GM19043 (cell line): ENCODE results near the gene MRAS.
A peak's percentile ranks its signal among the peaks of the same experiment; 100 is the strongest.
"Not testable (repeated sequence)": the region's sequence is repeated elsewhere in the genome, so short reads cannot be mapped to it uniquely, and the experiment has no call there.

Experiments
- ATAC-seq: cut with Tn5 transposase; IDR thresholded peaks from one replicate; pipeline ENCODE4 v1.9.1; 2021; ENCODE audit warnings: low read depth; ENCODE audit not compliant: unreplicated experiment

Gene MRAS

GRCh38 chr3:138408751-138409570, 60.6 kb downstream of the MRAS start:
- no peak for ATAC-seq

- no peak for ATAC-seq
Measured at GRCh38 chr3:138412821-138413551, 64.6 kb downstream of the MRAS start.

- ATAC-seq = not testable (repeated sequence)
Measured at GRCh38 chr3:138416236-138416635, 67.9 kb downstream of the MRAS start.

DNA sequence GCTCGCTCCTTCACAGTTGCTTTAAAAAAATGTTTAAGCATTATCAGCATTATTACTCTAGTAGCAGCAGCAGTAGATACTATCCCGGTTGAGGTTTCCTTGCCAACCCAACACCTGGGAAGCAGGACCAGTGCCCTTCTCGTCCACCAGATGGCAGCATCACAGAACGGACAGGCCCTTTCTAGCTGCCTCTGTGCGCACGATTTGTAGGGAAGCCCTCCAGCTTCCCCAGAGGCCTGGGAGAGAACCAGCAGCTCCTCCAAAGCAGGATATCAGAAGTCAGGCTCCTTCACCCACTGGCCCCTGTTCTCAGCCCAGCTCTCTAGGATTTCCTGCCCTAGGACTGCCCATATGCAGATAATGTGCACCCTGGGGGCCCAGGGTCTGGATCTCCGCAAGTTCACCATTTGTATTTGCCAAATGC, 69.2 kb downstream of the MRAS start:
- peak; percentile 84 for ATAC-seq

- ATAC-seq = no peak
Measured at GRCh38 chr3:138418601-138419206, 70.3 kb downstream of the MRAS start.

GRCh38 chr3:138423316-138423715, 74.9 kb downstream of the MRAS start:
- ATAC-seq = no peak

DNA sequence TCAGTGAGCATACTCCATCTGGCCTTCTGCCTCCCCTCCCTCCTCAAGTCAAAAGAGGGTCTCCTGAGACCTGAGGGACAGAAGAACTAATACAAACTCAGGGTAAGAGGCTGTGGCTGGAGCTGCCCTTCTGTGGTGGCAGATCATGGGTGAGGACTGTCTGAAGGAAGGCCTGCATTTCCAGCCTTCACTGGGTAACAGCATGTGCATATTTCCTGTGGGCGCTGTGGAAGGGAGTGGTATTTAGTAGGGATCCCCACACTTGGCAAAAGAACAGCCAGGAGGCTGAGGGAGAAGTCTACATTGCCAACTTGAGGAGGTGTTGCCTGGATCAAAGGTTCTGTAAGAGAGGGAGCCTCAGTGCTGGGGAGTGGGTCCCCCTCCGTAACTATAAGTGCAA, 75.9 kb downstream of the MRAS start:
- ATAC-seq = no peak

- ATAC-seq = no peak
Measured at GRCh38 chr3:138426211-138426610, 77.8 kb downstream of the MRAS start.

- ATAC-seq = not testable (repeated sequence)
Measured at GRCh38 chr3:138426754-138427153, 78.4 kb downstream of the MRAS start.

DNA sequence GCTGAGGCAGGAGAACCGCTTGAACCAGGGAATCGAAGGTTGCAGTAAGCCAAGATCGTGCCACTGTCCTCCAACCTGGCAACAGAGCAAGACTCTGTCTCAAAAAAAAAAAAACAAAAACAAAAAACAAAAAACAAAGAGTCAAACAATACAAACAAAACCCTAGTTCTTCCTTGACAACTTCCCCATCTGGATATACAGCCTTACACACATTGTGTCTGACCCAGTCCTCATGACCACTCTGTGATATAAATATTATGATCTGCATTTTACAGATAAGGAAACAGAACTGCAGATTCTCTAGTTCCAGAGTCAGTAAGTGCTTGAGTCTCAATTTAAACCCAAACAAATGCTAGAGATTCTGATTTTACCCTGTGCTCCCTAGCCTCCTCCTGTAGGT, 81.3 kb downstream of the MRAS start:
- no peak for ATAC-seq

DNA sequence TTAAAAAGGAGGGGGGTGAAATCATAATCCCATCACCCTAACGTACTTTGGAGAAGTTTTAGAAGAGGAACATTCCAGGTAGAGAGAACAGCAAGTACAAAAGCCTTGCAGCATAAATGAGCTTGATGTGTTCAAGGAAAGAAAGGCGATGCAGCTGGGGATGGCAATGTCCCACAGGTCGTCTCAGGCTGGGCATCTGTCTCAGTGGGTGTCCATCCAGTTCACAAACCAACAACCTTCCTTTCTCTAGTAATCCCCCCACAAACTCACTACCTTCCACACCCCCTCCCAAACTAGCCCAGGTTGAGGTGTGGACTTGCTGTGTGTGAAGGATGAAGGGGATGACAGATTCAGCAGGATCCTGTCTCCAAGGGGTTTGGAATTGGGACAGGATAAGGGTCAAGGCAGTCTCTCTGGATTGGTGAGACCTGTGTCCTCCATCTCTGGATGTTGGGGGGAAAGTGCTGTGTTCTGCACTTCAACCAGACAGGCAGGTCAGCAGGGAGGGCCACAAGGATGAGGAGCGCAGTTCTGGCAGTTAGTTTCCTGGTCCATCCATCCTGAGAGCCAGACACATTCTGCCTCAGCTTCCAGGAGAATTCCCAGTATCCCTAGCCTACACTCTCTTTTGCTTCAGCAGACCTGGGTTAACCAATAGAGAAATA, 84.3 kb downstream of the MRAS start:
- no peak for ATAC-seq

DNA sequence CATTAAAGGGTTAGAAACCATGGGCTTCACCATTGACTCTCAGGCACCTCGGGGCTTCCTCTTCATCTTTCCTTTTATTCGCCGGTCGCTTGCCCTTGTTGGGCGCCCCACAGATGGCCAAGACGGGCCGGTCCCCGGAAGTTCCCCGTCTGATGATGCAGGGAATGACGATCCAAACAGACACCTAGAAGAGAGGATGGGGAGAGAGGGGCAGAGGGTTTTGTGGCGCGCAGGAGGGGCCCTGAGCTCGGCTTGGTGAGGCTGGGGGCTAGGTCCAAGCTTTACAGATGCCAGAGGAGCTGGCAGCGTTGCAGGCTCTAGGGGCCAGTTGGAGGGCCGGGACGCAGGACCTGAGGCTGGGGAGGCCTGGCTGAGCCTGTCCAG, 85.5 kb downstream of the MRAS start:
- no peak for ATAC-seq

DNA sequence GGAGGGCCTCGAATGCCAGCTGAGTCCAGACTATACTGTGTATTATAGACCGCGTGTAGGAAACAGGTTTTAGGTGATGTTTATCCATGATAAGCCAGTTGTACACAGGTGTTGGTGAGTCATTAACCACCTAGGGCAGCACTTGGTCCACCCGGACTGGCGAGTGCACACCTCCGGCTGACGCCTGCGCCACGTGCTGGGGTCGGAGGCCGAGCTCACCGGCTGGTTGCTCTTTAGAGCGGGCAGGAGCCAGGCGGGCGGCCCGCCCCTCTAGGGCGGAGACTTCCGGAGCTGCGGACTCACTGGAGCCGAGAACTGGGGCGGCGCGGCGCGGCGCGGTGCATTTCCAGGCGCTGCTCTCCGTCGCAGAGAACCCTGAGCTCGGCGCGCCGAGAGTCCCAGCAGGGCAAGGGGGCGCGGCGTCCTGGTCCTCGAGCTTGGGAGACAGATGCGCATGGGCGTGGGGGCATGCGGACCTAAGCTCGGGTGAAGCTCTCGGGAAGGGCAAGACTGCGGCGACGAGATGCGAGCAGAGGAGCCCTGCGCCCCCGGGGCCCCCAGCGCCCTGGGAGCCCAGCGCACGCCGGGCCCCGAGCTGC, 86.0 kb downstream of the MRAS start, which contains the start of gene ESYT3:
Gene ESYT3, plus strand, starts transcription at position 341 of the 599 bp plus-strand sequence. Its CDS starts 183 bp downstream, at position 524.
- ATAC-seq = no peak

GRCh38 chr3:138434875-138435772, 86.7 kb downstream of the MRAS start:
- no peak for ATAC-seq

- no peak for ATAC-seq
Measured at GRCh38 chr3:138435840-138436239, 87.5 kb downstream of the MRAS start.

DNA sequence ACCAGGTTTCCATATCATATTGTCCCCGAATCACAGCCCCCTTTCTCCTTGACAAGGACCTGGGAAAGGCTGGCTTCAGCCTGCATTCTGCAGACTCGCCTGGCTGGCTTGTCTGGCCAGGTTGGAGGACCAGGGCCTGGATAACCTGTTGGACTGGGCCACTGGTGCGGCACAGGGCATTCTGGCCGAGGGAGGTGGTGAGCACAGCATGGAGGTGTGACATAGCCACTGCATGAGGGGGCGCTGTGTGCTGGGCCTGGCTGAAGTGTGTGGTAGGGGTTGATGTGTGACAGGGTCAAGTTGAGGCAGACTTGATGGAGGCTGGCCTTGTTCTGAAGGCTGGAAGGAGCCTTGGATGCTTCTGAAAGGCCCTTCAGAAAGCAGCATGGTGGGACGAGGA, 88.9 kb downstream of the MRAS start:
- ATAC-seq = no peak

DNA sequence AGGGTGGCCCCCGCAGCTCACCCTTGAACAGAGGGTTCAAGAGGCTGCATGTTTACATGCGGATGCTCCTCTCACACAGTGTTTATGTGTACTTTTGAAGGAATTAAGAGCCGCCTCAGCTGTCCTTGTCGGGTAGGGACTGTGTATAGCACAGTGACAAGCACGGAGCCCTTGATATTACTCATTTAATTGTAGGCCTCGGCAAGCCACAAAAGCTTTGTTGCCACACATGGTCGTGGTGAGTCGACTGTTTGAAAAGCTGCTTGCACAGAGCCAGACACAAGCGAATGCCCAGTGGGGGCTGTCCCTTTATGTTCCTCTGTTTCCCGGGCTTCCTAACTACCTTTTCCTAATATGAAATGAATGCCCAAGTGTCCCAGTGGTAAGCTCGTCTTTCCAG, 90.5 kb downstream of the MRAS start:
- ATAC-seq = no peak

DNA sequence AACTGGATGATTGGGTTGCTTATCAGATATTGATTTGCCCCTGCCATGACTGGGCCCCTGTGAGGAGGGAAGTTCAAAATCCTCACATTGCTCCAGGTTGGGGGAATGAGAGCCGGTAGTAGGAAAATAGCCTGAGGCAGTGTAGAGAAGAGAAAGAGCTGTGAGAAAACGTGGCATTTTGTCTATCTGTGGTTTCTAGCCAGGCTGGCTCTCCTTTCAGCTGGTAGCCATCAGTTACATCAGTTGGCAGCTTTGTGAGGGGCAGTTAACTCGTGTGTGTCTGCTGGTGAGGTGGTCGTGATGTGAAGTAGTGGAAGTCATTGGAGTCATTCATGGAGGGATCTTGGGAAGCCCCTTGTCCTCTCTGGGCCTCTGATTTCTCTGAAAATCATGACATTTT, 91.3 kb downstream of the MRAS start:
- no peak for ATAC-seq

DNA sequence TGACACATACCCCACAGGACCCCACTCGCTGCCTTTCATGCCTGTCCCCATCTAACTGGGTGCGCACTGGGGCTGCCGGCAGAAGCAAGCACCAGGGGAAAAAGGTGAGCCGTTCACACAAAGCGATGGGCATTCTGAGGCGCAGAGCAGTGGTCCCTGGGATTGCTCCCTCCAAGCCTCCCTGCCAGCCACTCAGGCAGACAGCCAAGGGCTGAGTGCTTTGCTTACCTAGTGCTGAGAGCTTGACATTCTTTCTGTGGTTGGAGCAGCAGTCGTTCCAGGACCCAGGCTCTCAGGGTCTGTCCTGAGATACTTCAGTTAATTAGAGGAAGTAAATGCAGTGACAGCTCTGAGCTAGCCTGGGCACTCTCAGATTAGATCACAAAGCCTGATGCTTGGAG, 91.7 kb downstream of the MRAS start:
- ATAC-seq = no peak

DNA sequence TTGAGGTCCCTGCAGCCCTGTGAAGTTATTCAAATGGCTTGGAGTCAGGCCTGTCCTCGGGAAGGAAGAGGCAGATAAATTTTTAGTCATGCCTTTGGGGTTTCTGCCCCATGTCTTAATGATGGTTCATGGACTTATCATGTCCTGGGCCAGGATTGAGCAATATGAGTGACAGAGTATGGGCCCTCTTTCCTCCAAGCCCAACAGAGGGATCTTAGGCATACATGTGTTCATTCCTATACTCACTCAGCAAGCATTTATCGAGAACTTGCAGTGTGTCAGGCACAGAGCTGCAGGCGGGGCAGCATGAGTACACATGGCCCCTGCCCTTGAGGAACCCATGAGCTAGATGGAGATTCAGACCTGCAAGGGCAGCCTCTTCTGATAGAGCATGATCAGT, 92.2 kb downstream of the MRAS start:
- ATAC-seq = no peak
